ENCODE data around the gene PROSER1. TPM values are rescaled to one million over a fixed set of nuclear protein-coding genes. Genes with fewer than 3 reads are reported as not detected.
"Not testable (repeated sequence)": the region's sequence is repeated elsewhere in the genome, so short reads cannot be mapped to it uniquely, and the experiment has no call there.

PROSER1 gene
- total RNA-seq = 35.6 TPM
- long read RNA-seq, partial matches to known transcripts = 9 of 13 reads
- long read RNA-seq, other reads (novel, unspliced or antisense) = 4 of 13 reads

DNA sequence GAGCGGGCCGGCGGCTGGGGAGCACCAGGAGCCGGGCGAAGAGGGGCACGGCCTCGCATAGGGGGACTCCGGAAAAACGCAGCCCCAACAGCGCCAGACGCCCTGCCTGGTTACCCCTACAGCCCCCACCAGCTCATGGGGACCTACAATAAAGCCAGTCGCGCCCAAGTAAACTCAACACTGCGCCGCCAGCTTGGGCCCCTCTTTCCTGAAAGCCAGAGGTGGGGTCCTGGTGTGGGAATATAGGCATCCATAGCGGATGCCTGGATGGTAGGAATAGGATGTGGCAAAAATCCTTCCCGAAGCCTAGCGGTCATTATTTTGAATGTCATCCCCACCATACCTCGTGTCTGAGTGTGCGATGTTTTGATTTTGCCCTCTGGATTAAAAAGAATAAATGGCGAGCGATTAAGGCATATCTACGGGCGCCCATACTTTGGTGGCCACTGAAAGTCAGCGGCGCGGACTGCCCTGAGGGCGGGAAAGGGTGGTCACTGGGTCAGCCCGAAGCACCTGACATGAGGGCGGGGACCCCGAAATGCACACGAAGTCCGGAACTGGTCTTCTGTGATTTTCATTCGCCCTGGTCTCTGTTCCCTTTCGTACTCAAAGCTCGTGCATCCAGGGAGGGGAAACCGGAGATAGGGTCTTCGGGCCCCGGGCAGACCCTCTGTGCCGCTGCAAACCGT is at the start of gene PROSER1, which contains the start of gene NHLRC3:
TSS of gene PROSER1 (minus strand) at position 210 of the 689 bp plus-strand sequence. CDS start 847 bp downstream, outside the sequence.
TSS of gene NHLRC3 (plus strand) at position 577 of the 689 bp plus-strand sequence. CDS start 184 bp downstream, outside the sequence.
- H3K4me1 ChIP-seq = peaks cover 51% of the 10 kb centered on the region
- DNase-seq (peak; percentile 94), ATAC-seq (peak; percentile 97)
- peak within 1 kb of the TSS; percentile 93 for H3K27ac ChIP-seq
- H3K4me3 ChIP-seq = peak within 1 kb of the TSS; percentile 94
- intact Hi-C loops (cut with DNase I) = no loop called here
- H3K27me3 ChIP-seq (ENCODE audit: low read depth) = no peaks in the 10 kb centered on the region
- TF ChIP-seq, protein P1, sequence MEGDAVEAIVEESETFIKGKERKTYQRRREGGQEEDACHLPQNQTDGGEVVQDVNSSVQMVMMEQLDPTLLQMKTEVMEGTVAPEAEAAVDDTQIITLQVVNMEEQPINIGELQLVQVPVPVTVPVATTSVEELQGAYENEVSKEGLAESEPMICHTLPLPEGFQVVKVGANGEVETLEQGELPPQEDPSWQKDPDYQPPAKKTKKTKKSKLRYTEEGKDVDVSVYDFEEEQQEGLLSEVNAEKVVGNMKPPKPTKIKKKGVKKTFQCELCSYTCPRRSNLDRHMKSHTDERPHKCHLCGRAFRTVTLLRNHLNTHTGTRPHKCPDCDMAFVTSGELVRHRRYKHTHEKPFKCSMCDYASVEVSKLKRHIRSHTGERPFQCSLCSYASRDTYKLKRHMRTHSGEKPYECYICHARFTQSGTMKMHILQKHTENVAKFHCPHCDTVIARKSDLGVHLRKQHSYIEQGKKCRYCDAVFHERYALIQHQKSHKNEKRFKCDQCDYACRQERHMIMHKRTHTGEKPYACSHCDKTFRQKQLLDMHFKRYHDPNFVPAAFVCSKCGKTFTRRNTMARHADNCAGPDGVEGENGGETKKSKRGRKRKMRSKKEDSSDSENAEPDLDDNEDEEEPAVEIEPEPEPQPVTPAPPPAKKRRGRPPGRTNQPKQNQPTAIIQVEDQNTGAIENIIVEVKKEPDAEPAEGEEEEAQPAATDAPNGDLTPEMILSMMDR (IDR thresholded peaks at IDR 0.05) = no peak
- no peaks in the 10 kb centered on the region for H3K9me3 ChIP-seq
- H3K36me3 ChIP-seq = no peaks in the 10 kb centered on the region

DNA sequence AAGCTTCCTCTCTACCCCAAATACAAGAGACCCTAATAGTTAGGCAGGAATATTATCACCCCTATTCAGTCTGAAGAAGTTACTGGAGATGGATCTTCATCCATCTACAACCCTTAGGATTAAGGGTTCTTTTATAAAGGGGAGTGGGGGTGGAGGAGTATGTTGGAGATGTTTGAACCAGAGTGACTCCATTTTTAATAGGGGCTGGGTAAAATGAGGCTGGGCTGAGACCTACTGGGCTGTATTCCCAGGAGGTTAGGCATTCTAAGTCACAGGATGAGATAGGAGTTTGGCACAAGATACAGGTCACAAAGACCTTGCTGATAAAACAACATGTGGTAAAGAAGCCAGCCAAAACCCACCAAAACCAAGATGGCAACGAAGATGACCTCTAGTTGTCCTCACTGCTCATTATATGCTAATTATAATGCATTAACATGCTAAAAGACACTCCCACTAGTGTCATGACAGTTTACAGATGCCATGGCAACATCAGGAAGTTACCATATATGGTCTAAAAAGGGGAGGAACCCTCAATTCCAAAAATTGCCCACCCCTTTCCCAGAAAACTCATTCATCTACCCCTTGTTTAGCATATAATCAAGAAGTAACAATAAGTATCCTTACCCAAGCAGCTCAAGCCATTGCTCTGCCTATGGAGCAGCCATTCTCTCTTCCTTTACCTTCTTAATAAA is 48.5 kb upstream of the PROSER1 start:
- H3K27ac ChIP-seq; DNase-seq; H3K36me3 ChIP-seq; ATAC-seq; intact Hi-C loops (cut with DNase I); H3K4me3 ChIP-seq; H3K27me3 ChIP-seq (ENCODE audit: low read depth); H3K4me1 ChIP-seq; H3K9me3 ChIP-seq: not testable (repeated sequence)

DNA sequence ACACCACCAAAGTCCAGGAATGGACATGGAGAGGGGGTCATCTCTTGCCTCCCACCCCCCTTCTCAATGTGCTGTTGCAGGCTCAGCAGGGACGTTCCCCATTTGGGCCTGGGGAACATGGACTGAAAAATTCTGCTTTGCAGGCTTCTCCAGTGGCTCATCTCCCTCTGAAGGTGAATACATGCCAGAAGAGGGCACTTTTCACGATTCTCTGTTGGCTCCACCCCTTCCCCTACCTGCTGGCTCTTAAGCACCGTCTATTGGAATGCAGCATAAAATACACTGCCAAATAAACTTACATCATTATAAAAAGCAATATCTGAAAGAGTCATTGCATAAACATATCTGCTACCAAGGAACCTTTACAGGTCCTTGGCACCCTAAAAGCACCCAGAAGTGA is 36.1 kb upstream of the PROSER1 start:
- DNase-seq (no peak), ATAC-seq (no peak)
- TF ChIP-seq, protein P1 (IDR thresholded peaks at IDR 0.05) = no peak
- Histone ChIP-seq H3K36me3 (no peaks in the 10 kb centered on the region), H3K4me3 (no peak overlapping the region), H3K27ac (no peak overlapping the region), H3K4me1 (no peaks in the 10 kb centered on the region), H3K27me3 (ENCODE audit: low read depth) (no peaks in the 10 kb centered on the region), H3K9me3 (no peaks in the 10 kb centered on the region)
- intact Hi-C loops (cut with DNase I) = no loop called here

DNA sequence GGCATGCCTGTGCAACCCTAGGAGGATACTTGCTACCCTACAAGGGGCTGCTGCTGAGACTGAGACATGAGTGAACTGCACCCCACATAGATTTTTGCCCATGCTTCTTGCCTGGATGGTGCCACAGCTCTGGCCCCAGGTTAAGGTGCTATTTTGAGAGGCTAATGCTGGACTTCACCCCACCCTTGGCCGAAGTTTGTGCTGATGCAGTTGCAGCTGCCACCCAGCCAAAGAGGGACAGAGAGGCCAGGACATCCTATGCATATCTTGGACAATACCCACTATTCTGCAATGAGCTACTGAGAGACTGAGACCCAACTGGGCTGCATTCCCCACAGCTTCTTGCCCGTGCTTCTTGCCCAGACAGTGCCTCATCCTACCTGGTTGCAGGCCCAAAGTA is 35.0 kb upstream of the PROSER1 start:
- Histone ChIP-seq H3K9me3 (no peaks in the 10 kb centered on the region), H3K36me3 (no peaks in the 10 kb centered on the region), H3K4me3 (no peak overlapping the region), H3K27me3 (ENCODE audit: low read depth) (no peaks in the 10 kb centered on the region), H3K27ac (no peak overlapping the region), H3K4me1 (no peaks in the 10 kb centered on the region)
- ATAC-seq (no peak), DNase-seq (no peak)
- TF ChIP-seq, protein P1 (IDR thresholded peaks at IDR 0.05) = no peak
- intact Hi-C loops (cut with DNase I) = no loop called here

DNA sequence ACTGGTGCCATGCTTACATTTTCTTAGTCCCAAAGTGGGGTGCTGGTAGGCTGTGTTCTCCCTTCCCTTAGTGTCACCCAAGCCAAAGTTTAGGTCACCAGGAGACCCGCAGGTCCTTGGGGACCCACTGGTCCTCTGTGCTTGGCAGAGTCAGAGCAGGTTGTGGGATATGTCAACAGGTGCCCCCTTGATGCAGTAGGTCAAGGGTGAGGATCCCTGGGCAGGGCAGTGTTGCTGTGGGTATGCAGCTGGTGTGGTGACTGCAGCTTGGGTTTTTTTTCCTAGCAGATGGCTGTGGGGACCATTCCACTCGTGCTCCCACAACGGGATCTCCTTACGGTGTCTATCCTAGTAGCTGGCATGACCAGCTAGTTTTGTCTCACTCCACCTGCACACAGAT is 24.1 kb upstream of the PROSER1 start:
- Histone ChIP-seq H3K36me3 (no peaks in the 10 kb centered on the region), H3K27ac (no peak overlapping the region), H3K4me3 (no peak overlapping the region), H3K27me3 (ENCODE audit: low read depth) (no peaks in the 10 kb centered on the region), H3K9me3 (no peaks in the 10 kb centered on the region), H3K4me1 (no peaks in the 10 kb centered on the region)
- intact Hi-C loops (cut with DNase I) = no loop called here
- TF ChIP-seq, protein P1 (IDR thresholded peaks at IDR 0.05) = no peak
- ATAC-seq (no peak), DNase-seq (no peak)

DNA sequence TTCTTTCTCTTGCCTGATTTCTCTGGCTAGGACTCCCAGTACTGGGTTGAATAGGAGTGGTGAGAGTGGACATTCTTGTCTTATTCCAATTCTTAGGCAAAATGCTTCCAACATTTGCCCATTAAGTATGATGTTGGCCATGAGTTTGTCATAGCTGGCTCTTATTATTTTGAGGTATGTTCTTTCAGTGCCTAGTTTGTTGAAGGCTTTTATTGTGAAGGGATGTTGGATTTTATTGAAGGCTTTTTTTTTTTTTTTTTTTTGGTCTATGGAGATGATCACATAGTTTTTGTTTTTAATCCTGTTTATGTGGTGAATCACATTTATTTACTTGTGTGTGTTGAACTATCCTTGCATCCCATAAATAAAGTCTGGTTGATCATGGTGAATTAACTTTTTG is 20.2 kb upstream of the PROSER1 start:
- Histone ChIP-seq H3K27me3 (ENCODE audit: low read depth) (no peaks in the 10 kb centered on the region), H3K36me3 (peaks cover 13% of the 10 kb centered on the region), H3K27ac (no peak overlapping the region), H3K4me3 (no peak overlapping the region), H3K9me3 (no peaks in the 10 kb centered on the region), H3K4me1 (no peaks in the 10 kb centered on the region)
- TF ChIP-seq, protein P1 (IDR thresholded peaks at IDR 0.05) = no peak
- intact Hi-C loops (cut with DNase I) = loop anchor here (10.0 kb wide), 1 partner anchor 557 kb away; no protein-coding TSS in a partner anchor
- no peak for DNase-seq
- no peak for ATAC-seq

Measured in lower lobe of right lung (tissue), 2 donors.